ELF-1 (cell line): ENCODE results near the gene KRTAP10-3.

Experiments used
- DNase-seq: peaks from one replicate; pipeline ENCODE4 v3.0.0-alpha.2; 2016; ENCODE audit warnings: low read depth, low spot score

The KRTAP10-3 gene

DNA sequence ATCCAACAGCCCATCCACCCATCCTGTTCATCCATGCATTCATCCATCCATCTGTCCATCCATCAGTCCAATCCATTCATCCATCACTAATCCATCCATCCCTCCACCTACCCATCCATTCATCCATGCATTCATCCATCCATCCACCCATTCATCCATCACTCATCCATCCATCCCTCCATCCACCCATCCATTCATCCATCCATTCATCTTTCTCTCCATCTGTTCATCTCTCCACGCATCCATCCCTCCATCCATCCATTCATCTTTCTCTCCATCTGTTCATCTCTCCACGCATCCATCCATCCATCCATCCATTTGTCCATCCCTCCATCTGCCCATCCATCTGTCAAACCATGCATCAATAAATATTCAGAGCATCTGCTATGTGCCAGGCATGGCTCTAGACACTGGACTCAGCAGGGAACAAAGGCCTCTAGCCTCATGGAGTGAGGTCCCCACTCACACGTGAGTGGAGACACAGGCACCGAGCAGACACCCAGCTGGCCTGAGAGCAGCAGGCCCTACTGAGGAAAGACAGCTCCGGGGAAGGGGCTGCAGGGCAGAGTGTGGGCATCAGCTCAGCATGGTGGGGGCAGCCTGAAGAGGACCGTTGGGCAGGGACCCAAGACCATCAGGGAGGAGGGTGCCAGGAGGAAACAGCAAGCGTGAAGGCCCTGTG lies 28.2 kb downstream of the KRTAP10-3 start:
- DNase-seq: no peak

DNA sequence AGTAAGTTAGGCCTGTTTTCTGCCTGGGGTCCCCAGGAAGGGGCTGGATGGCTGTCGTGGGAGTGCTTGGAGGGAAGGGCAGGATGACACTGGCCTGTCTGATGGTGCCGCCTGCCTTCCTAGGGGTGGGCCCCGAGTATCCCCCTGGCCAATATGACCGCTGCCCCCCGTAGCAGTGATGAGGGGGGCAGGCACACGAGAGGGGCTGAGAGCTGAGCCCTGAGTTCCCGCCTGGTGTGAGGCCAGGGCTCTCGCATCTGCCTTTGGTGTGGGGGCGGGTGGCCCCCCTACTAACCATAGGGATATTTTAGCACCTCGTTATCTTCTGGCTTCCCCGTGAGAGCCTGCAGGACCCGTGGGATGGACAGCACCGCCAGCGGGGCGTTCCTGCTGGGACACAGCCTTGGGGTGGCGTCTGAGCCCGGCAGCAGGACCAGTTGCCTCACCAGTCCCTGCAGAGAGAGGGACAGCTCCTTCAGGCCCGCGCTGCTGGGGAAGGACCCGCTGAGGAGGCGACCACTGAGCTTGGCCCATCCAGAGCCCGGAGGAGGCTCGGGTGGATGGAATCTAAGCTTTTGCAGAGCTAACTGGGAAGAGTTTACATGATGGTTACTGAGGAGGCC lies 29.0 kb downstream of the KRTAP10-3 start:
- DNase-seq: no peak

DNA sequence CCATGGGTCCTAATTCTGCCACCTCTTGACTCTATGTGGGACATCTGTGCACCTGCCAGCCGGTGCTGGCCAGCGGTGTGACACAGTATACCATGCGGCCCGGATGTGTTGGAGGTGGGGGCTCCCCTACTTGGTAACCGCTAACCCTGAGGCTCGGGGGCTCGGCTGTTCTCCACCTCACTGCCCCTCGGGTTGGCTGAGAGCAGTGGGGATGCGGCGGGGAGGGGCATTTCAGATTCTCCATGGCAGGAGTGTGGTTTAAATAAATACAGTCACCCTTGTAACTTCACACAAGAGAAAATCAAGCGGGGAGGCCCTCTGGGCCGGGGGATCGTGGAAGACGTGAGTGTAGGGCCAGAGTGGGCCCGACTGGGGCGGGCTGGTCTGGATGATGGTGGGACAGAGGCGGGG lies 29.6 kb downstream of the KRTAP10-3 start:
- no peak for DNase-seq

DNA sequence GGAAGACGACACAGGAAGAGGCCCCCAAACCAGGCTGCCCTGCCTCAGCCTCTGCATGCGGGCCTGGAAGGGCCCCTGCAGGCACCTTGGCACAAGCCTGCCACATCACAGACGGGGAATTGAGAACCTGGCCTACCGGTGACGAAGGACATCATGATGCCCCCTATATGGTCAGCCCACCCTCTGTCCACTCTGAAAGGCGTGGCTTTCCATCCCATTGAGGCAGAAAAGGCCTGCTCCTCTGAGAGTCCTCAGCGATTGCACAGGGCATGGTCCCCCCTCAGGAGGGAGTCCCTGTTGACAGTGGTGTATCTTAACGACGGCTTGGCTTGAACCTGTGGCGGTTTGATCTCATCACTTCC lies 30.0 kb downstream of the KRTAP10-3 start:
- DNase-seq: no peak

DNA sequence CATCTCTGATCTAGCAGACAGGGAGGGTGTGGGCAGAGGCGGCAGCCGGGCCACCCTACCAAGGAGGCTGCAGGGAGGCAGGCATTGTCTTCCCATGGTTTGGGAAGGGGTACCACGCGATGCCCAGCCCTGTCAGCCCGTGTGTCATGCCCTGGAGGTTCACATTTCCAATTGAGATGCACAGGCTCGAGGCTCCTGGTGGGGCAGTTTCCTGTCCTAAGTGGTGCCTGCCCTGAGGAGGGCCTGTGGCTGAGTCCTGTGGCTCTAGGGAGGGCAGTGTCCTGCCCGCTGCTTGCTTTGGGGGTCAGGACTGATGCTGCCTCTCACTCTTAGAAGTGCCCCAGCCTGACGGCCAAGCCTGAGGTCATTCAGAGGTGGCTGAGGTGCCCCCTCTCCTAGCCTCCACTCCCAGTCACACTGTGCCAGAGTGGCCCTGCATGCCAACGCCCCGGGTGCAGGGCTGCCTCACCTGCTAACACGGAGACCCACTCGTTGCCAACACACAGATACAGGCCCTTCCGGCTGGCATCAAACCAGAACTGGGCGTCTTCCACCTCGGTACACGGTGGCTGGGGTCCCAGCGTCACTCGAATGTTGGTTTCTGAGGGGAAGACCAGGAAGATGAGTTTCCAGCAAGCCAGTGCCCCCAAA lies 30.5 kb downstream of the KRTAP10-3 start:
- DNase-seq: no peak

DNA sequence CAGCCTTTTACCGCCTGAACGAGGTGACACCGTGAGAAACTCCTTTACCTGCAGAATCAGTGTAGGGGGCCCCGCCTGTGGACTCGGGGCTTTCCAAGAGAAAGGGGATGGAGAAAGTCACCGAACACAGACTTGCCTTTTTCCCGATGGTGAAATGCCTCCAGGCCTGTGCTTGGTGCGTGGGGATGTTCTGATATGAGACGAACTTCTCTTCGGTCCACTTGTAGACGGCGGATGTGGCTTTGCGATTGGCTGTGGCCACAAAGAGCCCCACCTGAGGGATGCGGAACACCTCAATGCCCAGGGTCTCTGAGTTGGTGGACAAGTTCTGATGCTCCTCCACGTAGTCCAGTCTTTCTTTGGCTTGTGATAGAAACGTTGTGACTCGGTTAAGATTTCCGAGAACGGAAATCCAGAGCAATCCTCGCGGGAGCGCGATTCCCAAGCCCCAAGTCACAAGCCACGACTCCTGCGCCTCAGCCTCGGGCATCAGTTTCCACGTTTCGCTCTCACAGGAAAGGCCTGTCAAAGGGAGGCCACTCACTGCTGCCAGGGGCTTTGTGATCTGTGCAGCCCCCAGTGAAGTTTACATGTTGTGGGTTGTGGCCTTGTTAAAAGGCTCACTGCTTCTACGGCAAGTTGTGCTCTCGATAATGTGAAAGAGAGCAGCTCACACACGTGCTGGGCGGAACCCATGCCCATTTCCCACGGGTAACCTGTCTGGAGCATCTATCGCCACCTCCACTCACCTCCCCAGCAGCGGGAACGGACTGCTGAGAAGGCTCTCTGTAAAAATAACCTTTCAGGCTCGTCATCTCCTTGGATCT lies 31.2 kb downstream of the KRTAP10-3 start:
- no peak for DNase-seq

DNA sequence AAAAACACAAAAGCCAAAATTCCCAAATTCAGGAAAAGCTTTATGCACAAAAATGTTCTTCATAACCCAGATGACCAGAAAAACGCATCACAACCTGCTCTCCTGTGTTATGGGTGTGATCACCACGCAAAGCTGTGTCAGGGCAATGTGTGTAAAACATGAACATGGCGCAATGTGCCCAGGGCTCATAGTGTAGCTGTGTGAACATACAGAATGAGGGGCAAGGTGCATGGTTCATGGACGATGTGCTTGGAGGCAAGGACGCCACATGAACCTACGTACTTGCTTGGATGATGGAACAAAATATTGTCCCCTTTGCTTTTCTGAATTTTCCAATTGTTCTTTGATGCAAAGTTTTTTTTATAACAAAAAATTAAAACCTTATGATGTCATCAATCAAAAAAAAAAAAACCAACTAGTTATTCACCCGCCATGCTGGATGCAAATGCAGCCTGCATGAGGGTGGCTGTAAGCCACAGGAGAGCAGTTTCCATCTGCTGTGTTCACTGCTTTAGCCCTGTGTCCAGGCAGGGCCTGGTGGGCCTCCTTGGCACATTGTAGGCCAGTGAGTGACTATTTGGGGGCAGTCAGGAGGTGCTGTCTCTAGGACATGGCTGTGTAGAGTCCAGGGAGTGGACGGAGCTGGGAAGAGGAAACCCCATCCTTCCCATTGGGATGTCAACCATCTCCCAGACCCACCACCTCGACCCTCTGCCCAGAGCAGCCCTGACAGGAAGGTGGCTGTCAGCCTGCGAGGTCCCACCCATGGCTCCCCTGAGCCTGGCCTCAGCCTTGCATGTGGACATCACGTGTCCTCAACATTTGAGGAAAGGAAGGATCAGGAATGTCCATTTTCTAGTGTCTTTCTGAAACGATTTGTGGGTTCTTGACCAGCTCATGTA lies 32.2 kb downstream of the KRTAP10-3 start:
- DNase-seq: no peak

DNA sequence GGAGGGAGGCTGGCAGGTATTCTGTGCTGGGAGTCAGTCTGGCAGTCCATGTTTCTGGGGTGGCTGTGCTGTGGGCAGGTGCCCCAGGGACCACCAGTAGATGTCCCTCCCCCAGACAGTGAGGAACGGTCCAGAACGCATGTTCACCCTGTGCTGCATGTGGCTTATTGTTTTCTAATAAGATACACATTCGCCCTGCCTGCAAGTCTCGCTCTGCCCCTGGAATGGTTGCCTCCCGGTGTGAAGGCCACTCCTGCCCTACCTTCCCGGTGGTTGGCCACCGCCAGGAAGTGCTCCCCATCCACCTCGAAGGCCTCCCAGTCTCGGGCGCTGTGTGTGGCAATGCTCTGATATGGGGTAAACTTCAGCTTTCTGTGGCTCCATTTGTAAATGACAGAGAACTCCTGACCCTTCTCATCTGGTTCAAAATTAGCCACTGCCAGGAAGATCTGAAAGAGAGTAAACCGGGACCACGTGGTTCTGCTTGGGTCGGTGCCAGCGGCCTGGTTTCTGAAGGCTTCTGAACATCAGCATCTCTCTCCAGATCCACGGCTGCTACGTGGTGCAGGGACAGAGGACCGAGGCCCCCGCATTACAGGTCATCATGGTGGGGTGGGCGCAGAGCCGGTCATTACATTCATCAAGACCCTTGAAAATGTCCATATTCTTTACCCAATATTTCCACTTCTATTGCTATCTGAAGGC lies 33.1 kb downstream of the KRTAP10-3 start:
- DNase-seq: no peak

DNA sequence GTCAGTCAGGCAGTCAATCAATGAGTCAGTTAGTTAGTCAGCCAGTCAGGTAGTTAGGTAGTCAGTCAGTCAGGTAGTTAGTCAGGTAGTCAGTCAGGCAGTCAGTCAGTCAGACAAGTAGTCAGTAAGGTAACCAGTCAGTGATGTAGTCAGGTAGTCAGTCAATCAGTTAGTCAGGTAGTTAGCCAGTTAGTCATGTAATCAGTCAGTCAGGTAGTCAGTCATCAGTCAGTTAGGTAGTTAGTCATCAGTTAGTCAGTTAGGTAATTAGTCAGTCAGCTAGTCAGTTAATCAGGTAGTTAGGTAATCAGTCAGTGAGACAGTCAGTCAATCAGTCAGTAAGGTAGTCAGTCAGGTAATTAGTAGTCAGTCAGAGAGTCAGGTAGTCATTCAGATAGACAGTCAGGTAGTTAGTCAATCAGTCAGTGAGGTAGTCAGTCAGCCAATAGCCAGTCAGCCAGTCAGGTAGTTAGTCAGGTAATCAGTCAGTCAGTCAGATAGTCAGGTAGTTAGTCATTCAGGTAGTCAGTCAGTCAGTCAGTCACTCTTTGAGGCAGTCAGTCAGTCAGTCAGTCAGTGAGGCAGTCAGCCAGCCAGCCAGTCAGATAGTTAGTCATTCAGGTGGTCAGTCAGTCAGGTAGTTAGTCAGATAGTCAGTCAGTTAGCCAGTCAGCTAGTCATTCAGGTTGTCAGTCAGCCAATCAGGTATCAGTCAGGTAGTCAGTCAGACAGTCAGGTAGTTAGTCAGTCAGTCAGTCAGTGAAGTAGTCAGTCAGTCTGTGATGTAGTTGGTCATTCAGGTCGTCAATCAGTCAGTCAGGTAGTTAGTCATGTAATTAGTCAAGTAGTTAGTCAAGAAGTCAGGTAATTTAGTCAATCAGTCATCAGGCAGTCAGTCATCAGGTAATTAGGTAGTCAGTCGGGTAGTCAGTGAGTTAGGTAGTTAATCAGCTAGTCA lies 33.9 kb downstream of the KRTAP10-3 start:
- DNase-seq: no peak

DNA sequence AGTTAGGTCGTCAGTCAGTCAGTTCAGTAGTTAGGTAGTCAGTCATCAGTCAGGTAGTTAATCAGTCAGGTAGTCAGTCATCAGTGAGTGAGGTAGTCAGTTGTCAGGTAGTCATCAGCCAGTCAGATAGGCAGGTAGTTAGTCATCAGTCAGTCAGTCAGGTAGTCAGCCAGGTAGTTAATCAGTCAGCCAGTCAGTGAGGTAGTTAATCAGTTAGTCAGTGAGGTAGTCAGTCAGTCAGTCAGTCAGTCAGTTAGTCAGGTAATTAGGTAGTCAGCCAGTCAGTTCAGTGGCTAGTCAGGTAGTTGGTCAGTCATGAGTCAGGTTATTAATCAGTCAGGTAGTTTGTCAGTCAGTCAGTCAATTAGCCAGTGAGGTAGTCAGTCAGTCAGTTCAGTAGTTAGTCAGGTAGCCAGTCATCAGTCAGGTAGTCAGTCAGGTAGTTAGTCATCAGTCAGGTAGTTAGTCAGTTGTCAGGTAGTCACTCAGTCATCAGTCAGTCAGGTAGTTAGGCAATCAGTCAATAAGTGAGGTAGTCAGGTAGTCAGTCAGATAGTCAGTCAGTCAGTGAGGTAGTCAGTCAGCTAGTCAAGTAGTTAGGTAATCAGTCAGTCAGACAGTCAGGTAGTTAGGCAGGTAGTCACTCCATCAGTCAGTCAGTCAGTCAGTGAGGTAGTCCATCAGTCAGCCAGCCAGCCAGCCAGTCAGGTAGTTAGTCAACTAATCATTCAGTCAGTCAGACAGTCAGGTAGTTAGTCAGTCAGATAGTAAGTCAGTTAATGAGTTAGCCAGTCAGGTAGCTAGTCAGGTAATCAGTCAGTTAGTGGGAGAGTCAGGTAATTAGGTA lies 34.8 kb downstream of the KRTAP10-3 start:
- no peak for DNase-seq

DNA sequence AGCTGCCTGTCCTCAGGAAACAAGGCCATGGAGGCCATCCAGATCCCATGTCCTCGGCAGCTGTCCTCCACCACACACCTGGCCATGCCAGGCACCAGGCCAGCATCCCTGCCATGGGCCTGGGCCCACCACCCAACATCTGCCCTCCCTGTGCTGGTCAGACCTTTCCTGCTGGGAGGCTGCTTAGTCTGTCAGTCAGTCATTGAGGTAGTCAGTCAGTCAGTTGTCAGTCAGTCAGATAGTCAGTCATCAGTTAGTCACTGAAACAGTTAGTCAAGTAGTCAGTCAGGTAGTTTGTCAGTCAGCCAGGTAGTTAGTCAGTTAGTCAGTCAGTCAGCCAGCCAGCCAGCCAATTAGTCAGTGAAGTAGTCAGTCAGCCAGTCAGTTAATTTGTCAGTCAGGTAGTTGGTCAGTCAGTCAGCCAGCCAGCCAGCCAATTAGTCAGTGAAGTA lies 35.8 kb downstream of the KRTAP10-3 start:
- no peak for DNase-seq

DNA sequence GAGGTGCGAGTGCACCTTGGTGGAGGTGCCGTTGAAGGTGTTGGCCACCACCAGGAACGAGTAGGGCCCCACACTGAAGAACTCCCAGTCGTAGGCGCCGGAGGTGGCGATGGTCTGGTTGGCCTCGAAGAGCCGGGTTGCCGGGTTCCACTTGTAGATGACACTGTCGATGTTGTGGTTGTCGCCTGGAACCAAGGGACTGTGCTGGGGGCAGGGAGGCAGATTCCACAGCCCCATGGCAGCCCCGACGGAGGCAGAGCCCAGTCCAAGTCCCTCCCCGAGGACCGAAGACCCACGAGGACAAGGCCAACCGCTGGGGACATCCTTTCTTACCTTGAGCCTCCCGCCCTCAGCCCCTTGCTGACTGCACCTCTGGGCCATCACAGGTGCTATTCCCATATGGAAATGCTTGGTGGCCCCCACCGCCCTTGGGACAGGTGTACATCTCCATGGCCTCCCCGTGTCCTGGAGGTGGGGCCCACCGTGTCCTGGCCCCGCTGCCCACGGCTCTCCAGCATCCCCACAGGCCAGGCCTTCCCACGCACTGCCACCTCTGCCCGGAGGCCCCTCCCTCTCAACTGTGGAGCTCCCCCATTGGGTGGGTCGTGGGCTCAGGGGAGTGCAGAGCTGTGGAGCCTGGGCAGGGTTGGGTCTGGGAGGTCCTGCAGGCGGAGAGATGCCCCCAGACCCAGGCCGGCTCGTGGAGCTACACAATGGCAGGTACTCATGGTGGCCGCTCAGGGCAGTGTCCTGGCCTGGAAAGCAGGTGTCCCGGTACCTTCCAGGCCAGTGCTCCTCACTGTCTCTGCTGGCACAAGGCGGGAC lies 36.5 kb downstream of the KRTAP10-3 start:
- DNase-seq: no peak

DNA sequence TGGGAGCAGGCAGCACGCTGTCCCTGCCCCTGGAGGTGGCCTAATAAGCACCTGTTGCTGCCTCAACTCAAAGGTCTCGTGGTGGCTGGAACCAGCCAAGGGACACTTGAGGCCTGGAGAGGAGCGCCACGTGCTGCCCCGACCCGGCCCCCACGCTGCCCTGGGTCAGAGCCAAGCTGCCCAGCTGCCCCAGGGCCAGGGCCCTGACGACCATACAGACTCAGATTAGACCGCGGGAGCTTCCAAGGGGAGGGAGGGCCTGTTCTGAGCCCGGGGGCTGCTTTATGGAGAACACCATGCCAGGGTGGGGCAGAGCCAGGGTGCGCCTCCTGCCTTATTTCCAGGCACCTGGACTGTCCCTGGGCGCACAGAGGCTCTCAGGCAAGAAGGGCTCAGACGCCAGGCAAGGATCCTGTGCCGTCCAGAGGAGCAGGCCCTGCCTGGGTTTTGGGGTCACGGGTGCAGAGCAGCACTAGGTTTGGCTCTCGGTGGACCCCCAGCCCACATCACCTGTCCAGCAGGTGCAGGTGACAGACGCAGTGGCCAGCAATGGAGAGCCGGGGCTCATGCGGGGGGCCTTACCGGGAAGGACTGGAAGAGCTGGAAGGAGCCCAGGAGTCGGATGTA lies 37.2 kb downstream of the KRTAP10-3 start:
- no peak for DNase-seq

DNA sequence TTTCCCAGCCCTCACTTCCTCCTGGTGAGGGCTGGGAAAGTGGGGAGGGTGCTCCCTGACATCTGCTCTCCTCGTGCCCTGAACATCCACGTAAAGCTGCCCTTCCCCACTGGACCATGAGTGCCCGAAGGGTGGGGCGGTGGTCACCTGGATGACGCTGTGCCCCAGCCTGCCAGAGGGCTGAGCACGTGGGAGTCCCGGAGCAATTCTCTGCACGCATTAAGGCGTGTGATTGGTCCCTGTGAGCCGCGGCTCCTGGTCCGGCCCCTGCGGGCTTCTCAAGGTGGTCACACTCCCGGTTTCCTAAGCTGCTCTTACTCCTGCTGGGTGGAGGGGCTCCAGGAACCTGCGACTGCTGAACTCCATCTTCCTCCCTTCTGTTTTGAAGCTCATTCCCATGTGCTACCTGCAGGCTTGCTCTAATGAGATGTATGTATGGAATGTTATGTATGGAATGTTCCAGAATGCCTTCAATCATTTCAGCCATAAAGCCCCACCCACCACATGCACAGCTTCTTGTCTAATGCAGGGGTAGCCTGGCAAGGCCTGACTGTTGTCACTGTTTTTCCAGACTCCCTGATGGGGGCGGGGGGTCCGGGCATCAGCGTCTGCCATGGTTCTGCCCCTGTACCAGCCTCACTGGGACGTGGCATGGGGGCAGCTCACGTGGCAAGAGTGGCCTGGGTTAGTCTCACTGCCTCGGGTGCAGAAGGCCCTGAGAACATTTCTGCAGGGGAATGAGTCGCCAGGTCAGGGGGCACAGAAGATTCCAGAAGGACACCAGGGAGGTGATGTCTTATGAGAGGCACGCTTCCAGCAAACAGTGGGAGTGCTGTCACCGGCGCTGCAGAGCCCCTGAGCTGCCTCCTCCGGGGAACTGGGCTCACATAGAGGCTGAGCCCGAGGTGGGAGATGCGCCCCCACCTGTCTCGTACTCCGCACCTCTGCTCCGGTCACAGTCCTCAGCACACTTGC lies 38.0 kb downstream of the KRTAP10-3 start:
- no peak for DNase-seq

DNA sequence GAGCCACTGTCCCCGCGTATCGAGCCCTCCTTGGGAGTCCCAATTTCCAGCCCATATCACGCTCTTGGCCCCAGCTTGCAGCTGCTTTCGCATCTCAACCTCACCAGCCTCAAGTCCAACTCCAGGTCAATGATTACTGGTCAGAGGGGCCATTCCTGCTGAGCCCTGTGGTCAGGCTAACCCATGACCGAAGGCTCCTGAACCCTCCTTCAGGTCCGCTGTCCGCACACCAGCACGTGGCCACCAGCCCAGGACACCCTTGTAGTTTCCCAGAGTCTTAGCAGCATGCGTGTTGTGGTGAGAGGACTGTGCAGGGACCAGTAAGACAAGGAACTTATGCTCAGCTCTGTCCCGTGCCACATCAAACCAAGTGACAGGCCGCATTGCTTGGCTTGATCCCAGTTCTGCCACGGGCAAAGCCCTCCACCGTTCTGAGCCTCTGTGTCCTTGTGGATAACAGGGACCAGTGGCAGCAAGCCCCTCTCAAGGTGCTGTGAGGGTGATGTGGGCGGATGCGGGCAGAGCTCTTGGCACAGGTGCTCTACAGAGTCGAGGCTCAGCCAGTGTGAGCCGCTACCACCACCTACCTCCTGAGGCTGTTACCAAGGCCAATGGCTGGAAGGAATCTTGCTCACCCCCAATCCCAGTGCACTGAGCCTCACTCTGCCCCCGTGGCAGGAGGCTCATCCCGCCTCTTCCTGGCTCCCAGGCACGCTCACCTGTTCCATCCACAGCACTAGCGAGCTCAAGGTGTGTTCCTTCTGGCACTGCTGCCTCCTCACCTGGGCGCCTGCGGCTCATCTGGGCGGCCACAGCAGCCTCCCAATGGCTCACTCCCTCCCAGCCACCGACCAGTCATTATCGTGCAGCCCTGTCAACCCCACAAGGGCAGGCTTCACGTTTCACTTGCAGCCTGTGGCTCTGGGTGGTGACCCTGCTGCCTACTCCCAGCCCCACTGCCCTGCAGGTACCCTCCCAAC lies 39.0 kb downstream of the KRTAP10-3 start:
- DNase-seq: no peak
